GM18498 (cell line): ENCODE measurements around the gene ZNF581.

Experiments used
- ATAC-seq: cut with Tn5 transposase; IDR thresholded peaks from one replicate; pipeline ENCODE4 v1.9.1; 2021; ENCODE audit warnings: mild to moderate bottlenecking, moderate library complexity; ENCODE audit not compliant: unreplicated experiment

The ZNF581 gene

DNA sequence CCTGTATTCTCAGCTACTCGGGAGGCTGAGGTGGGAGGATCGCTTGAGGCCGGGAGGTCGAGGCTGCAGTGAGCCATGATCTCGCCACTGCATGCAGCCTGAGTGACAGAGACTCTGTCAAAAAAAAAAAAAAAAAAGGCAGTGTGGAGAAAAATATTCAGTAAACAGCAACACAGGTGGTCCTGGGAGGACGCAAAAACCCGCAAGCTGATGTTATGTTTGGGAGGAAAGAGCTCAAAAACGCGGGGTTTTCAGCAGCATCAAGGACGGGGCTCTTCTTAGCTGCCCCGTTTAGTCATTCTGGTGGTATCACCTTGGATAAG, 18.5 kb upstream of the ZNF581 start:
- ATAC-seq: no peak

DNA sequence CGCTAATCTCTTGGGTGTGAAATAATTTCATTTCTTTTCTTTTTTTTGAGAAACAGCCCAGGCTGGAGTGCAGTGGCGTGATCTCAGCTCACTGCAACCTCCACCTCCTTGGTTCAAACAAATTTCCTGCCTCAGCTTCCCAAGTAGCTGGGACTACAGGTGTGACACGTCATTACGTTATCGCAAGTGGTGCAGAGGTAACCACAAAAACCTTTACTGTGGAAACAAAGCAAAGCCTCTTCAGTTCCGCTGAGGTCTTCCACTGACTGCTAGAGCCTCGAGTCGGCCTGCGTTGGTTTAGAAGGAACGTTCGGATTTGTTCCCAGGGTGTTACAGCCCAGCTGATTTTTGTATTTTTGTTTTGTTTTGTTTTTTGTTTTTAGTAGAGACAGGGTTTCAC, 17.1 kb upstream of the ZNF581 start:
- ATAC-seq: no peak

DNA sequence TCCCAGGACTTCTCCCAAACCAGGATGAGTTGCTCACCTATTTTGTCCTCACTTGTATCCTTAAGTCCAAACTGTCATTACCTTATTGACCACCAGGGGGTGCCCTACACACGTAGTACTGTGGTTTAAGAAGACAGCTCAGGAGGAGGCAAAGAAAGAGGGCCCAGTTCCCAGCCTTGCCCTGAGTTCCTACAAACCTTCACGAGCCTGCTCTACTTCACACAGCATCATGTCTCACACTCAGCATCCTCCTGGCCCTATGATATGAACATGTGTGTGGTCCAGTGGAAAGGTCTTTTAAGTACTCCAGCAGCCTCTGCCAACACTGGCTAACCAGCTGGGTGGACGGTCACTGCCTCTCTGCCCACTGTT, 11.0 kb upstream of the ZNF581 start:
- no peak for ATAC-seq

DNA sequence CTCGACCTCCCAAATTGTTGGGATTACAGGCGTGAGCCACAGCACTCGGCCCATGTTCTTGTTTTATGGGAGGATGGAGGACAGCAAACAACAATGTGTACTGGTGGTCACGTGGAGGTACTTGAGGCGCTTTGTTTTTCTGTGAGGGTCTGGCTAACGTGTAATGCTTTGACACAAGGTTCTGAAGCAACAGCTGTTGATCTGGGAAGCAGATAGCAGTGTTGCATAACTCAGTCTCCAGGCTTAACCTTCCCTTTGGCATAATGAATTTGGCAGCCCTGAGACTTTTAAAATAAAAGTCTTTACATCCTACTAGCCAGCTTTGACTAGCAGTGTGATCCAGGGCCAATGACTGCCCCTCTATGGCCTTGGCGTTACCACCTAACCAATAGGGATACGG, 9.6 kb upstream of the ZNF581 start:
- ATAC-seq: no peak

DNA sequence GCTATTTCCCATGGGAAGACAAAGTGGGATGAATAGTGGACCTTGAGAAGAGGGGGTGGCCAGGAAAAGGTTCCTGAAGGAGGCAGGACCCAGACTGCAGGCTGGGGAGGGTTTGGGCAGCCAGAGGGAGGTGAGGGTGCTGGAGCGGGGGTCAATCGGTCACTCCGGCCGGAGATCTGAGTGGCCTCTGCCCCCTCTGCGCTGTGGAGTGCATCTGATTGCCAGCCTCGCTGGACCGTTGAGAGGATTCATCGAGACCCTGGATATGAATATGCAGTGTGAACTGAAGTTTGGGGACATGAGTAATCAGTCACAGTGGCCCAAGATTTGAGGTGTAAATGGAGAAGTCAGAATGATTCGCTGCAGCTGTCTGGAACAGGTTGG, 8.1 kb upstream of the ZNF581 start:
- ATAC-seq: no peak

- no peak for ATAC-seq
These were observed 7.5 kb upstream of the ZNF581 start for GRCh38 chr19:55635856-55636440.

DNA sequence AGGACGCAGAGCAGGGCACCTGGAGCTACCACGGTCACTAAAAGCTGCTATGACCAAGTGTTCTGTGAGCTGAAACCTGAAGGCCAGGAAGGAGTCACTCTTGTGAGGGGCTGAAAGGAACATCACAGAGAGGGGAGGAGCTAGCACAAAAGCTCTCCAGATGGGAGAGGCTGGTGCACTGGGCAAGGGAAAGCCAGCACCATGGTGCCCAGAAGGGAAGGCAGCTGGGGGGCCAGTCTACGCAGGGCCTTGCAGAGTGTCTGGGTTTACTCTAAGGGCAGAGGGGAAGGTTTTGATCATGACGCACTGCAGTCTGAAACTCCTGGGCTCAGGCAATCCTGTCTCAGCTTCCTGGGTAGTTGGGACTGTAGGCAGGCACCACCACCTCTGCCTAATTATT, 6.7 kb upstream of the ZNF581 start:
- no peak for ATAC-seq

- no peak for ATAC-seq
These were observed 5.9 kb upstream of the ZNF581 start for GRCh38 chr19:55637534-55637933.

DNA sequence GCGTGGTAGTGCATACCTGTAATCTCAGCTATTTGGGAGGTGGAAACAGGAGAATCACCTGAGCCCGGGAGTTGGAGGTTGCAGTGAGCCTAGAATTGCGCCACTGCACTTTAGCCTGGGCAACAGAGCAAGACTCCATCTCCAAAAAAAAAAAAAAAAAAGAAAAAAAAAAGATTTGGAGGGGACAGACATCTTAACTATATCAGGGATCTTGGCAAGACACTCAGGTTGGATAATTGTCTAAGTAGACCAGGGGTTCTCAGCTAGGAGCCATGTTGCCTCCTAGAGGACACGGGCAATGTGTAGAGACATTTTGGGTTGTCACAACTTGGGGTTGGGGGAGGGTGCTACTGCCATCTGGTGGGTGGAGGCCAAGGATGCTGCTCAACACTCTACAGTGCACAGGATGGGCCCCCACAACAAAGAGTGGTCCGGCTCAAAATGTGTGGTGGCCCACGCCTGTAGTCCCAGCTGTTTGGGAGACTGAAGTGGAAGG, 4.5 kb upstream of the ZNF581 start:
- ATAC-seq: no peak

DNA sequence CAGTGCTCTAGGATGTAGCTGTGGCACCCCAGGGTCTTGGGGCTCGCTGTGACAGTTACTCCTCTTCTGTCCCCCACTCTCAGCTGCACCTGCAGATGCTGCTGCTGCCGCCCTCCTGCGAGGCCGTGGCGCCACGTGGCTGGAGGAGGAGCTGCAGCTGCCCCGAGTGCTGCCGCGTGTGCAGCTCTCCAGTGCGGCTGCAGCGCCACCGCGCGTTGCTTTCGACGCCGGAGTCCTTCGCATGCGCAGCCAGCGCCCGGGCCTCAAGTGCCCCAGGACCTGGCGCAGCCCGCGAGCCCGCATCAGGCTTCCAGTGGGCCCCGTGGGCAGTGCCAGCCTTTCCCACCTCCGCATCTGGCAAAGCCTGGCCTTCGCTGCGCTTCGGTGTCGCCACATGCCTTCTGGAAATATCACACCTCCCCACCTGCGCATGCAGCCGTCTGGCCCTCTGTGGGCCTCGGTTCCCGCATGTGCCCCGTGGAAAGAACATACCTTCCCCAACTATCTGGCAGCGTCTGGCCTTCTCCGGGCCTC, 3.3 kb upstream of the ZNF581 start:
- ATAC-seq: no peak

DNA sequence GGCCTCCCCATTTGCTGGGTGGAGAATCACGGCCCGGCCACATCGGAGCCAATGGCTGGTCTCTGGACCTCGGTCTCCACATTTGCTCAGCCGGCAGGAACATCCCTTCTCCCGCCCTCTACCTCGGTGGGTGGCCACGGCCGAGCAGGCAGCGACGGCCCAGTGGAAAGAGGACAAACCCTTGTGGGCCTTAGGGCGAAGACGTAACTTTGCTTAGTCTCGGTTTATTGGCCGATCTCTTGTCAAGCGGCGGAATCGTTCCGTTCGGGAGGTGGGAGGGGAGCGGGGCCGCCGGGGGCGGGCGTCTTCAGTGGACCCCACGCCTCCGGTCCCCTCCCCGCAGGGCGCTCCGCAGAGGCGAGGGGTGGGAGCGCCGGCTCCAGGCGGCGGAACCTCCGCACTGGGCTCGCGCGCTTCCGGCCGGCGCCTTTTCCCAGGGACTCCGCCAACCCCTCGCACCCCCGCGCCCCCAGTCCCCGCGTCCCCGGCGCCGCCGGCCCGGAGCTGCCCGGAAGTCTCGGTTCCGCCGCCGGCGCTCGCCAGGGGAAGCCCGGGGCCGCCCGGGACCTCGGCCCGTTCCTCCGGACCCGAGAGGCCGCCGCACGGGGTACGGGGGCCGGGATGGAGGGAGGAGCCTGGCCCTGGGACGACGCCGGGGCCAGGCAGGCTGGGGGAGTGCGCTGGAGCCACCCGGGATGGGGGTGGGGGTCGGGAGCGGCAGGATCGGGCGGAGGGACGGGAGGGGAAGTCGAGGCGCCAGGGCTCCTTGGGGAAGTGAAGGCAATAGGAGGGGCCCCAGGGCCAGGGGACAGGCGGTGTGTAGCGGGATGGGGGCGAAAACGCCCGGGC, 2.6 kb upstream of the ZNF581 start, which contains the start of gene ZNF580:
TSS of gene ZNF580 (plus strand) at position 426 of the 849 bp plus-strand sequence. CDS start 1,507 bp downstream, outside the sequence.
- peak; percentile 32 for ATAC-seq

DNA sequence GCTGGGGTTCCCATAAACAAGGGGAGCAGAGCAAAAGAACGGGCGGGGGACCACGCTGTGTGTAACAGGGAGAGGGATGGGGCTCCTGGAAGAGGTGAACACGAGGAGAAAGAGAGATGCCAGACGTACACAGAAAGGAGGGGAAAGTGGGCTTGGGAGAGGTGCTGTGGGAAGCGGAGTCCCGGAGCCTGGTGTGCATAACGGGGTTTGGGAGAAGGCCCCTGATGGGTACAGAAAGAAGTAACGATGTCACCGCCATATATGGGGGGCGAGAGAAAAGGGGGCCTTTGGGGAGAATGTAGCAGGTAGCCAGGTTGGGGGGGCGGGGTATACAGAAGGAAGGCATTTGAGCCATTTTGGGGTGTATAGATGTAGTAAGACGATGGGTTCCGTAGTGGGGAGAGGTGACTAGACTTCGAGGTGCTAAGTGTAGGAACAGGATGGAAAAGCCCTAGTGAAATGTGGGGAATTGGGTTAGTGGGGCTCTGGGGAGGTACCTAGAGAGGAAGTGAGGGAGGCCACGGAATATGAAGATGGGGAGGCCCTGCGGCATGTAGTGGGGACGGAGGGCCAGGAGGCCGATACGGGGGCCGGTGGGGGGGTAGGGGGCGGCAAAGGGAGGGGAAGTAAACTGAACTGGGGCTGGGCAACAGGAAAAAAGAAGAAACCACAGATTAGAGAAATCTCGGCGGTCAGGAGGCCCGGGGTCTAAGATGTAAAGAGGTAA, 1.9 kb upstream of the ZNF581 start:
- ATAC-seq: no peak

DNA sequence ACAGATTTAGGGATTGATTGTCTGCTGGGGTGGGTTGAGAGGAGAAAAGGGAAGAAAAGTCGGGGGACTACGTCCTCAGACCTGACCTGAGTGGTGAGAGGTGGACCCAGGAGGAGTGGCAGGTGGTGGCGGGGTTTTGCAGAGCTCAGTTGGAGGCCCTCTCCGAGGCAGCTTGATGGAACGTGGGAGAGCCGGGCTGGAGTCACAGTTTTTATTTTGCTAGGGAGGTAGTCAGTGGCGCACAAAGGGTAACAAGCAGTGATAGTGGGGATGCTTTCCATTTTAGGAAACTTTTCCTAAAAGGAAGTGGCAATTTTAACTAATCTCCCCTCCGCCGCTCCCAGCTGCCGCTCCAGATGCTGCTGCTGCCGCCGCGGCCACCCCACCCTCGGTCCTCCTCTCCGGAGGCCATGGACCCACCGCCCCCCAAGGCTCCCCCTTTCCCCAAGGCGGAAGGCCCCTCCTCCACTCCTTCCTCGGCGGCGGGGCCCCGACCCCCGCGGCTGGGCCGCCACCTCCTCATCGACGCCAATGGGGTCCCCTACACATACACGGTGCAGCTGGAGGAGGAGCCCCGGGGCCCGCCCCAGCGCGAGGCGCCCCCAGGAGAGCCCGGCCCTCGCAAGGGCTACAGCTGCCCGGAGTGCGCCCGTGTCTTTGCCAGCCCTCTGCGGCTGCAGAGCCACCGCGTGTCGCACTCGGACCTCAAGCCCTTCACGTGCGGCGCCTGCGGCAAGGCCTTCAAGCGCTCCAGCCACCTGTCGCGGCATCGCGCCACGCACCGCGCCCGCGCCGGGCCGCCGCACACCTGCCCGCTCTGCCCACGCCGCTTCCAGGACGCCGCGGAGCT, 1.1 kb upstream of the ZNF581 start:
- peak; percentile 8 for ATAC-seq

GRCh38 chr19:55643887-55644176, 383 bp downstream of the ZNF581 start:
- ATAC-seq: no peak

DNA sequence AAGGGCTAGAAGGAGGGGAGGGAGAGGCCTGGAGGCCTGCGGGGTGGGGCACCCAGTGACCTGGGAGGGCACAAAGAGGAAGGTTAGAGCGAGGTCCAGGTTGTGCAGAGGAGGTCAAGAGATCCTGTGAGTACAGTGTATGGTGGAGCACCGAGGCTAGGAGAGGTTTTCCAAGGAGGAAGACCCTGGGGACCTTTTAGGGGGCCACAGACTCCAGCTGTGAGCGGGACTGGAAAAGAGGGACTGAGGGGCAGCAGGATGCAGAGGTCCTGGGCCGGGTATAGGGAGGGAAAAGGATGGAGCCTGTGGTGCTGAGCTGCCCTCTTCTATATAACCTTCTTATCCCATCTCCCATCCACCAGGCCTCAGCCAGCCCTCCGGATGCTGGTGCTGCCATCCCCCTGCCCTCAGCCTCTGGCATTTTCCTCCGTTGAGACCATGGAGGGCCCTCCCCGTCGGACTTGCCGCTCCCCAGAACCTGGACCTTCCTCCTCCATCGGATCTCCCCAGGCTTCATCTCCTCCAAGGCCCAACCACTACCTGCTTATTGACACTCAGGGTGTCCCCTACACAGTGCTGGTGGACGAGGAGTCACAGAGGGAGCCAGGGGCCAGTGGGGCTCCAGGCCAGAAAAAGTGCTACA, 863 bp downstream of the ZNF581 start:
- no peak for ATAC-seq

- ATAC-seq: no peak
These were observed 1.5 kb downstream of the ZNF581 start for GRCh38 chr19:55644842-55645511.

DNA sequence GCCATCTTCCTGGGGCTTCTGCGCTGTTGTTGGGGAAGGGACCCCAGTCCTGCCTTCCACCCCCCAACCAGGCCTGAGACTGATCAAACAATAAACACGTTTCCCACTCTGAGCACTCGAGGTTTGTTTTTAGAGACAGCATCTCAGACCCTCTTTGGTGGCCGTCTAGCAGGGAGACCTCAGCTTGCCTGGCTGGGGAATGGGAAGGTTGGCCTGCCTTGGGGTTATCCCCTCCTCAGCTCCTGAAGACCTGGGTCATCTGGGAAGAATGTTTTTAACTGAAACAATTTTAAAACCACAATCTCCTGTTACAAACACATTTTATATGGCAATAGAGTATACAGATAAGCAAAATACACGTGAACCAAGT, 2.0 kb downstream of the ZNF581 start:
- no peak for ATAC-seq

GRCh38 chr19:55646889-55647731, 3.7 kb downstream of the ZNF581 start:
- no peak for ATAC-seq
